C4-2B (cell line): ENCODE data around the gene DDR1.
"Not testable (repeated sequence)": the region's sequence is repeated elsewhere in the genome, so short reads cannot be mapped to it uniquely, and the experiment has no call there.

Source experiments
- H3K27ac ChIP-seq: fragments of 450-650 bp; 2 replicates; pipeline ENCODE4 v1.5.1; 2017
- ZFX ChIP-seq: fragments of 450-650 bp; IDR thresholded peaks from 2 replicates; pipeline ENCODE4 v1.6.1; 2017
- TF ChIP-seq, protein P1 (sequence below): fragments of 450-650 bp; conservative IDR thresholded peaks from 2 replicates; pipeline ENCODE4 v1.5.1; 2017; ENCODE audit warnings: mild to moderate bottlenecking

Gene DDR1

GRCh38 chr6:30871592-30872183 is 12.6 kb upstream of the DDR1 start:
- no peak for TF ChIP-seq ZFX
- TF ChIP-seq, protein P1, sequence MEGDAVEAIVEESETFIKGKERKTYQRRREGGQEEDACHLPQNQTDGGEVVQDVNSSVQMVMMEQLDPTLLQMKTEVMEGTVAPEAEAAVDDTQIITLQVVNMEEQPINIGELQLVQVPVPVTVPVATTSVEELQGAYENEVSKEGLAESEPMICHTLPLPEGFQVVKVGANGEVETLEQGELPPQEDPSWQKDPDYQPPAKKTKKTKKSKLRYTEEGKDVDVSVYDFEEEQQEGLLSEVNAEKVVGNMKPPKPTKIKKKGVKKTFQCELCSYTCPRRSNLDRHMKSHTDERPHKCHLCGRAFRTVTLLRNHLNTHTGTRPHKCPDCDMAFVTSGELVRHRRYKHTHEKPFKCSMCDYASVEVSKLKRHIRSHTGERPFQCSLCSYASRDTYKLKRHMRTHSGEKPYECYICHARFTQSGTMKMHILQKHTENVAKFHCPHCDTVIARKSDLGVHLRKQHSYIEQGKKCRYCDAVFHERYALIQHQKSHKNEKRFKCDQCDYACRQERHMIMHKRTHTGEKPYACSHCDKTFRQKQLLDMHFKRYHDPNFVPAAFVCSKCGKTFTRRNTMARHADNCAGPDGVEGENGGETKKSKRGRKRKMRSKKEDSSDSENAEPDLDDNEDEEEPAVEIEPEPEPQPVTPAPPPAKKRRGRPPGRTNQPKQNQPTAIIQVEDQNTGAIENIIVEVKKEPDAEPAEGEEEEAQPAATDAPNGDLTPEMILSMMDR, result no peak
- H3K27ac ChIP-seq, result no peak overlapping the region

DNA sequence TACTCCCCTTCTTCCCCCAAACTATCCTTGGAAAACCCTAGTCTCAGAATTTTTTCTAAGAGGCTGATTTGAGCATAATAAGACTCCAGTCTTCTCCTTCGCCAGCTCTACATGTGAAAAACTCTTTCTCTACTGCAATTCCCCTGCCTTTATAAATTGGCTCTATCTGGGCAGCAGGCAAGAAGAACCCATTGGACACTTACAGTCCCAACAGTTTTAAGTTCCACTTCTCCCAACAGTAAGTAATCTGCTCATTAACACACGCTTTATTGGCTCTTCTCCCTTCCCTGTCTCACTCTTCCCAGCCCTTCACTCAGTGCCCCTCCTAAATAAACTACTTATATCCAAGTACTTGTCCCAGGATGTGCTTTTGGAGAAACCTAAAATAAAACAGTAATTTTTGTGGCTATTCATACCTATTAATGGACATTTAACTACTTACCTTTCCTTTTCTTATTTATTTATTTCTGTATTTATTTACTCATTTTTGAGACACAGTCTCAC is 11.1 kb upstream of the DDR1 start:
- no peak overlapping the region for H3K27ac ChIP-seq
- TF ChIP-seq, protein P1, result no peak
- TF ChIP-seq ZFX, result no peak

GRCh38 chr6:30873795-30874194 is 10.5 kb upstream of the DDR1 start:
- H3K27ac ChIP-seq, result not testable (repeated sequence)

DNA sequence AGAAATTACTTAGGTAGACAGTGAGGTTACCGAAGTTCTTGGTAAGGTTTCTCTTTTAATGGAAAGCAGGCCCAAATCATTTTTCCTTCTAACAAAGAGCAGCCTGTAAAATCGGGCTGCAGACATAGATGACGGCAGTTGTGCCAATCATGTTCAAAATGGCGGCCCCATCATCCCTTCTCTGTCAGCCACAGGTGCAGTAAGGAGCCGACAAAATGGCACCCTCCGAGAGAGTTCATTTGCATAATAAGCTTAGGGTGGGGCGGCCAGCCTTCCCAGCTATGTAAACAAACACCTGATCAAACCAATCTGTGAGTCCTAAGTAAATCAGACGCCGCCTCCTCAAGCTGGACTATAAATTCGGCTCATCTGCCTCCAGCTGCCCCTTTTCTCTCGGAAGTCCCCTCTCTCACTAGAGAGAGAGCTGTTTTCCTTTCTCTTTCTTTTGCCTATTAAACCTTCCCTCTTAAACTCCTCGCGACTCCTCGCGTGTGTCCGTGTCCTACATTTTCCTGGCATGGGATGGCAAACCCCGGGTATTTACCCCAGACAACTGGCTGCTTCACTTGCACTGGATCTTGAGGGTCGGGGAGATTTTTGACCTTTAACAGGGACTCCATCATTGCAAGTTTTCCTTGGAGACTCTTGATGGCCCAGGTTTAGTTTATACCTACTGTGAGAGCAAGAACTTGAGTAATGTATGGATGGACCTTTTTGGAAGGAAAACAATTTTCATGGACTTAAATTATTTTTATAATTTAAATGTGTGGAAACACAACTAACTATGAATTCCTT is 8.9 kb upstream of the DDR1 start:
- TF ChIP-seq, protein P1, result no peak
- TF ChIP-seq ZFX, result no peak

DNA sequence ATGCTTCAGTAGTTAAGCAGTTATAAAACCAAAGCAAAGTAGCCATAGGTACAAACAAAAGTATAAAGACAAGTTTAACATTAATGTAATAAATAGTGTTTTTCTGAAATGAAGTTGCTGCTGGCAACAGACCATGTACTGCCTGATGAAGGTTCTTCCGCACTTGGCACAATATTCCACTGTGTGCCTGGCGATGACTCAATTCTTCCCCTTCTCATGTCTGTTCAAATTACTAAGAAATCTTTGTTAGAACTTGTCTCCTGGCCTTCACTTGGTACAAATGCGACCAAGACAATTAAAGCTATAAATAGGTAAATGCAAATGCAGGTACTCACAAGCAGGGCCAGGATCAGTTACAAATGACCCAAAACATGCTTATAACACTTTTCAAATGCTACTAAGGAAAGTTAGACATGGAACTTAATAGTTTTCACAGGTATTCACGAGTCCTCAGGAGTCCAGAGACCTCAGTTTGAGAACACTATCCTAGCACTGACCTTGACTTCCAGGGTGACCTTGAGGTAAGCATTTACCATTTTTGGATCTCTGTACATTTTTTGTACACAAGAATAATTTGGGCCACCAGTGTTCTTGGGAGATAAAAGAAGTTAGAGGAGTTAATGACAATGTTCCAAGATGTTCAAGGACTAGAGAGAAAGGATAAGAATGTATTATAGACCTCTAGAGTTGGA is 8.1 kb upstream of the DDR1 start:
- no peak overlapping the region for H3K27ac ChIP-seq
- TF ChIP-seq, protein P1, result no peak
- TF ChIP-seq ZFX, result no peak

More for the DNA sequence above, 8.9 kb upstream of the DDR1 start:
- no peak overlapping the region for H3K27ac ChIP-seq

DNA sequence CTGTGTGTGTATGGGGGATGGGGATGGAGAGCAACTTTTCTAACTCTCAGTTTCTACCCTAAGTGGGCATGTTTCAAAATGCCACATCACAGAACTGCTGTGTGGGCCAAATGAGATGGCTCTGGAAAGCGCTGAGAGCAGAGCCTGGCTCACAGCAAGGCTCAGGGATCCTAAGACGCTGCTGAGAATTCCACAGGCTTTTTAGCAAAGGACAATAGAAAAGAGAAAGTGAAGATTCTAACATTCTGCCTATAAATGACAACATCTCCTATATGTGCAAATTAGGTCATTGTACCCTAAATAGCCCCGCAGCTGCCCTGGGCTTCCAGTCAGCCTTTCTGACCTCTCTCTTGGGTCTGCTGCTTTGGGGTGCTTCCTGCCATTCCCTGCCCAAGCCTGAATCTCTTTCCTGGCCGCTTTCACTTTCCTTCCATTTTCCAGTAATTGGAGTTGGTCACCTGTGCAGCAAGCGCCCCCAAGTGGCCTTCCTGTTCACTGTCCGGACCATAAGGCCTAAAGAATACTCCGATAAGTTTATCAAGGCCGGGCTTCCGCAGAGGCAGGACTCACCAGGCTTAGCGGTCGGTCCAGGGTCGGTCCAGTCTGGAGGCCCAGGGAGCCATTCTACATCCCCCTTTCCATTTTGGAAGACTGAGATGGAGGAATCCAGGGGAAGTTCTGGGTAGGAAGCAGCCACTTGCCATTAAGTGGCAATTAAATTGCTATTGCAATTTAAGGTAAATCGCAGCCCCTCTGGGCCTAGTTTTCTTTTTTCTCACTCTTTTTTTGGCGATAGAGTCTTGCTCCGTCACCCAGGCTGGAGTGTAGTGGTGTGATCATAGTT is 6.7 kb upstream of the DDR1 start:
- peak overlapping the region; percentile 46 for H3K27ac ChIP-seq
- no peak for TF ChIP-seq ZFX
- TF ChIP-seq, protein P1, result peak; percentile 91

- no peak overlapping the region for H3K27ac ChIP-seq
- TF ChIP-seq ZFX, result no peak
- TF ChIP-seq, protein P1, result no peak
Observed at GRCh38 chr6:30879684-30880427, 4.5 kb upstream of the DDR1 start.
